Neural progenitor cell (in vitro differentiated cells): ENCODE results near the gene PAGE2. TPM values are rescaled to one million over a fixed set of nuclear protein-coding genes. Genes with fewer than 3 reads are reported as not detected.

Experiments
- total RNA-seq: library from RNA; depleted of rRNA; stranded (reverse); fragments of >200 nt; gene quantifications from 2 replicates; pipeline ENCODE4 v1.2.3, GENCODE V29; 2015; ENCODE audit warnings: low replicate concordance

PAGE2 gene
- total RNA-seq, 1 donor from 2014 or later, result 0.69 TPM

Other genes starting within 250 kb of the PAGE2 start
- 106 and 120 TPM in 2 replicates for gene TRO, start 168.2 kb upstream of the PAGE2 start, total RNA-seq
- 0.17 and 0.74 TPM in 2 replicates for gene PFKFB1, start 94.8 kb upstream of the PAGE2 start, total RNA-seq
- gene APEX2, start 88.7 kb upstream of the PAGE2 start, total RNA-seq, result 9.1 and 16.0 TPM in 2 replicates
- gene ALAS2, start 58.0 kb upstream of the PAGE2 start, total RNA-seq, result 0.31 TPM in 1 of 2 replicates, not detected in the other
- gene PAGE2B, start 14.0 kb upstream of the PAGE2 start, total RNA-seq, result not detected in 2 replicates
- not detected in 2 replicates for gene PAGE5, start 131.3 kb downstream of the PAGE2 start, total RNA-seq
- not detected in 2 replicates for gene PAGE3, start 175.9 kb downstream of the PAGE2 start, total RNA-seq